Panc1 (cell line): Measurements from ENCODE around the gene TACO1.

Experiments
- CTCF ChIP-seq: fragments of 450-650 bp; IDR thresholded peaks from 2 replicates; pipeline ENCODE4 v1.5.1; 2017; ENCODE audit warnings: mild to moderate bottlenecking
- POLR2AphosphoS5 ChIP-seq: IDR thresholded peaks from 2 replicates; pipeline ENCODE4 v1.6.1; 2012; ENCODE audit warnings: mild to moderate bottlenecking, low read depth, low read length, moderate library complexity
- REST ChIP-seq, 2 experiments: IDR thresholded peaks; 2 replicates each; pipeline ENCODE4 v1.6.1; 2011 to 2012; ENCODE audit warnings: low read depth in 2 of 2, control low read depth in 1 of 2, low read length in 1 of 2, mild to moderate bottlenecking in 1 of 2, moderate library complexity in 1 of 2; ENCODE audit not compliant: insufficient read depth in 1 of 2
- SIN3A ChIP-seq: IDR thresholded peaks from 2 replicates; pipeline ENCODE4 v1.6.1; 2012; ENCODE audit warnings: low read depth, mild to moderate bottlenecking, low read length, moderate library complexity, borderline replicate concordance; ENCODE audit not compliant: insufficient read depth

- TF ChIP-seq CTCF (no peak), POLR2AphosphoS5 (no peak), REST (IDR thresholded peaks at IDR 0.05; ENCODE audit: insufficient read depth in 1 of 2, low read depth in 2 of 2, low read length in 1 of 2) (no peak), SIN3A (no peak)
These were observed 37.4 kb upstream of the TACO1 start for GRCh38 chr17:63563339-63563738.
